Measurements from ENCODE around the gene GSN. TPM values are rescaled to one million over a fixed set of nuclear protein-coding genes. Genes with fewer than 3 reads are reported as not detected.

The GSN gene
- total and polyA plus RNA-seq, 9 of the 15 experiments (the other 6 are each of a cell fraction or from before 2014, with no cell fraction given), result 0.39 to 16.6 (median 8.2) TPM

- TF ChIP-seq ZBTB40 (IDR thresholded peaks at IDR 0.05) (peak; percentile 97), ZBTB40 (CRISPR knock-in tag; IDR thresholded peaks at IDR 0.05) (peak; percentile 95), ZBTB7A (IDR thresholded peaks at IDR 0.05; ENCODE audit: borderline replicate concordance, control insufficient read depth, low read depth, low read length) (peak; percentile 74), JUN (IDR thresholded peaks at IDR 0.05; ENCODE audit: borderline replicate concordance, low read depth, low read length) (peak; percentile 100), JUN (CRISPR knock-in tag; IDR thresholded peaks at IDR 0.05; ENCODE audit: borderline replicate concordance) (no peak), SRF (CRISPR knock-in tag; IDR thresholded peaks at IDR 0.05) (peak in 1 of 2 experiments; percentile 84; a peak in 2 of 4 replicates), ZKSCAN8 (CRISPR knock-in tag; IDR thresholded peaks at IDR 0.05) (0 out of 2 replicates have a peak, but pooled peaks have one; percentile 55), ZNF584 (CRISPR knock-in tag; IDR thresholded peaks at IDR 0.05; ENCODE audit: low read depth) (no peak), HIVEP1 (CRISPR knock-in tag; IDR thresholded peaks at IDR 0.05) (no peak; the same call in 1 of the 2 replicates), ZNF140 (CRISPR knock-in tag; IDR thresholded peaks at IDR 0.05) (no peak), FOXP4 (CRISPR knock-in tag; IDR thresholded peaks at IDR 0.05; ENCODE audit: borderline replicate concordance) (no peak), ZHX1 (conservative IDR thresholded peaks at IDR 0.05; ENCODE audit: low read length) (no peak), MCM7 (IDR thresholded peaks at IDR 0.05) (no peak)
Observed at GRCh38 chr9:121286973-121287741, 19.2 kb downstream of the GSN start (continued).

All from K562 (cell line).